PC-9 (cell line): ENCODE results near the gene GNL1. TPM values are rescaled to one million over a fixed set of nuclear protein-coding genes. Genes with fewer than 3 reads are reported as not detected.

Experiments
- BruUV-seq: library from RNA; stranded (reverse); fragments of 400-500 nt; replicated peaks from 2 replicates; lab custom pipeline; 2021; lab: Mats Ljungman, UMichigan
- CTCF ChIA-PET: fragments of 300-600 bp; sonication (Branson Sonifier 250); formaldehyde crosslinking; loops from one replicate; lab custom pipeline; 2022; ENCODE audit warnings: antibody characterized with exemption; lab: Charles Lee
- POLR2A ChIA-PET: fragments of 300-600 bp; sonication (Branson Sonifier 250); formaldehyde crosslinking; loops from one replicate; lab custom pipeline; 2022; ENCODE audit warnings: antibody characterized with exemption; ENCODE audit not compliant: unreplicated experiment; lab: Charles Lee
- DNase-seq, 2 experiments: peaks; one replicate each; pipeline versions ENCODE4 v3.0.0 to v3.0.0-alpha.2; 2015 to 2022; ENCODE audit warnings: mixed read lengths in 1 of 2
- H2AFZ ChIP-seq: fragments of 200-600 bp; sonication (generic); 2 replicates; pipeline ENCODE4 v1.8.1; 2017; ENCODE audit warnings: antibody characterized with exemption
- H3F3A ChIP-seq: fragments of 200-600 bp; sonication (generic); 2 replicates; pipeline ENCODE4 v1.8.1; 2017; ENCODE audit warnings: antibody characterized with exemption, mild to moderate bottlenecking, low read depth; ENCODE audit not compliant: insufficient read depth
- H3K27ac ChIP-seq: fragments of 200-600 bp; sonication (generic); 2 replicates; pipeline ENCODE4 v1.6.1; 2016; ENCODE audit warnings: mixed run types
- H3K27me3 ChIP-seq: fragments of 200-600 bp; sonication (generic); 2 replicates; pipeline ENCODE4 v1.6.1; 2016; ENCODE audit warnings: low read depth, mixed run types; ENCODE audit not compliant: insufficient read depth
- H3K36me3 ChIP-seq: fragments of 200-600 bp; sonication (generic); 2 replicates; pipeline ENCODE4 v1.6.1; 2016; ENCODE audit warnings: low read depth, mixed run types
- H3K4me1 ChIP-seq: fragments of 200-600 bp; sonication (generic); replicated peaks from 2 replicates; pipeline ENCODE4 v1.6.1; 2016; ENCODE audit warnings: mixed run types; ENCODE audit not compliant: insufficient read depth
- H3K4me2 ChIP-seq: fragments of 200-600 bp; sonication (generic); 2 replicates; pipeline ENCODE4 v1.6.1; 2017; ENCODE audit warnings: mixed run types
- H3K4me3 ChIP-seq: fragments of 200-600 bp; sonication (generic); 2 replicates; pipeline ENCODE4 v1.6.1; 2016; ENCODE audit warnings: mixed run types
- H3K79me2 ChIP-seq: fragments of 200-600 bp; sonication (generic); 2 replicates; pipeline ENCODE4 v1.6.1; 2017; ENCODE audit warnings: low read depth, mixed run types
- H3K9me2 ChIP-seq: fragments of 200-600 bp; sonication (generic); 2 replicates; pipeline ENCODE4 v1.8.1; 2017; ENCODE audit warnings: mild to moderate bottlenecking; ENCODE audit not compliant: insufficient read depth
- H3K9me3 ChIP-seq: fragments of 200-600 bp; sonication (generic); 2 replicates; pipeline ENCODE4 v1.8.1; 2016; ENCODE audit warnings: low read depth; ENCODE audit not compliant: insufficient read depth
- H4K20me1 ChIP-seq: fragments of 200-600 bp; sonication (generic); 2 replicates; pipeline ENCODE4 v1.8.1; 2017; ENCODE audit not compliant: insufficient read depth
- EZH2 ChIP-seq: fragments of 200-600 bp; sonication (generic); IDR thresholded peaks from 2 replicates; pipeline ENCODE4 v1.8.0; 2017; ENCODE audit warnings: antibody characterized with exemption, low read depth
- intact Hi-C: fragments of 100-400 bp; cut with micrococcal nuclease; formaldehyde crosslinking; loops from one replicate; pipeline ENCODE4 v1.10.0; 2022; ENCODE audit not compliant: unreplicated experiment
- total RNA-seq: library from RNA; stranded (reverse); gene quantifications from 2 replicates; pipeline ENCODE4 v1.2.3, GENCODE V29; 2021
- TF ChIP-seq, protein P1 (sequence below): fragments of 200-600 bp; sonication (generic); conservative IDR thresholded peaks from 2 replicates; pipeline ENCODE4 v1.6.1; 2017; ENCODE audit warnings: mixed run types, antibody characterized with exemption, mild to moderate bottlenecking, moderate library complexity

The GNL1 gene
- total RNA-seq, 1 experiment from 2014 or later, result 114 TPM

DNA sequence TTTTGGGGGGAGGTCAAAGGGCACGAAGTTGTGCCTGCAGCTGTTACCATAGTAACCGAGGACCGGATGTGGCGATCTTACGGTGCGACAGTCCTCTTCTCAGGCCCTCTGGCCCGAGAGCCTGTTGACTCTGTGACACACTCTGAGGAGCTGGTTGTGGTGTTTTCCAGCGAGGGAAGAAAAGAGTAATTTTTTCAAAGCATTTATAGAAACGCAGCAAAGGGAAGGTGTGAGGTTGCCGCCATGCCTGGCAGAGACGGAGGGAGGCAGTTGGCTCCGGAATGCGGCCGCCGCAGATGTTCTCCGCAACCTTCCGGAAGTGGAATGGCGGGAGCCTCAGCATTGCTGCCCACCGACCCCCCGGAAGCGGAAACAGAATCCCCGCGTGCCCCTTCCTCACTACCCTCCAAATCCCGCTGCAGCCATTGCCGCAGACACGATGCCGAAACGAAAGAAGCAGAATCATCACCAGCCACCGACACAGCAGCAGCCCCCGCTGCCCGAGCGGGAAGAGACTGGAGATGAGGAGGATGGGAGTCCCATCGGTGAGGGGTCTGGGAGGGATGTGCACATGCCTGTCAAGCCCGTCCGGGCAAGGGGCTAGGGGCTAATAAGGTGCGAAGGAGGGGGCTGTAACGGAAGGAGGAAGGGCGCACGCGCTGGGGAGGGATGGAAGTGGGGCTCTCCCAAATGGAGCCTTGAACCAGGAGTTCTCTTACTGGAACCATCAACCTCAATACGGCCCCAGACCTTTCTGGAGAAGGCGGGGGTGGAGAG, 805 bp upstream of the GNL1 start, which contains the start of gene PRR3:
Gene PRR3, plus strand, starts transcription at position 390 of the 777 bp plus-strand sequence. Its CDS starts 50 bp downstream, at position 440.
- TSS peak; percentile 55 for BruUV-seq
- ChIA-PET POLR2A (interaction anchor here (0.5 to 1.6 kb wide), 5 partner anchors 10 to 90 kb away, joined by 3 to 11 read pairs (median 4); partner anchors contain the start of genes ABCF1 and C6orf136), CTCF (interaction anchor here (1.0 kb wide), 1 partner anchor 9 kb away, joined by 3 read pairs; no protein-coding TSS in a partner anchor)
- Histone ChIP-seq H3K4me1 (peaks cover 17% of the 10 kb centered on the region), H3K4me3 (peak within 1 kb of the TSS; percentile 99), H3F3A (peaks cover 29% of the 10 kb centered on the region; the same call in 1 of the 2 replicates), H3K27ac (peak within 1 kb of the TSS; percentile 79), H3K9me3 (no peaks in the 10 kb centered on the region), H3K27me3 (no peaks in the 10 kb centered on the region), H3K9me2 (no peaks in the 10 kb centered on the region; the same call in 1 of the 2 replicates), H3K4me2 (peak within 1 kb of the TSS; percentile 94), H4K20me1 (peaks cover 17% of the 10 kb centered on the region), H3K79me2 (peaks cover 41% of the 10 kb centered on the region), H3K36me3 (peaks cover 43% of the 10 kb centered on the region), H2AFZ (peak within 1 kb of the TSS; percentile 94)
- intact Hi-C loops, result loop anchor here (1.0 kb wide), 4 partner anchors 14 to 163 kb away; partner anchors contain the start of genes ABCF1, MRPS18B, PPP1R10 and TUBB
- TF ChIP-seq EZH2, result no peak
- TF ChIP-seq, protein P1, sequence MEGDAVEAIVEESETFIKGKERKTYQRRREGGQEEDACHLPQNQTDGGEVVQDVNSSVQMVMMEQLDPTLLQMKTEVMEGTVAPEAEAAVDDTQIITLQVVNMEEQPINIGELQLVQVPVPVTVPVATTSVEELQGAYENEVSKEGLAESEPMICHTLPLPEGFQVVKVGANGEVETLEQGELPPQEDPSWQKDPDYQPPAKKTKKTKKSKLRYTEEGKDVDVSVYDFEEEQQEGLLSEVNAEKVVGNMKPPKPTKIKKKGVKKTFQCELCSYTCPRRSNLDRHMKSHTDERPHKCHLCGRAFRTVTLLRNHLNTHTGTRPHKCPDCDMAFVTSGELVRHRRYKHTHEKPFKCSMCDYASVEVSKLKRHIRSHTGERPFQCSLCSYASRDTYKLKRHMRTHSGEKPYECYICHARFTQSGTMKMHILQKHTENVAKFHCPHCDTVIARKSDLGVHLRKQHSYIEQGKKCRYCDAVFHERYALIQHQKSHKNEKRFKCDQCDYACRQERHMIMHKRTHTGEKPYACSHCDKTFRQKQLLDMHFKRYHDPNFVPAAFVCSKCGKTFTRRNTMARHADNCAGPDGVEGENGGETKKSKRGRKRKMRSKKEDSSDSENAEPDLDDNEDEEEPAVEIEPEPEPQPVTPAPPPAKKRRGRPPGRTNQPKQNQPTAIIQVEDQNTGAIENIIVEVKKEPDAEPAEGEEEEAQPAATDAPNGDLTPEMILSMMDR, result no peak
- DNase-seq, result peak; percentile 88 to 89

DNA sequence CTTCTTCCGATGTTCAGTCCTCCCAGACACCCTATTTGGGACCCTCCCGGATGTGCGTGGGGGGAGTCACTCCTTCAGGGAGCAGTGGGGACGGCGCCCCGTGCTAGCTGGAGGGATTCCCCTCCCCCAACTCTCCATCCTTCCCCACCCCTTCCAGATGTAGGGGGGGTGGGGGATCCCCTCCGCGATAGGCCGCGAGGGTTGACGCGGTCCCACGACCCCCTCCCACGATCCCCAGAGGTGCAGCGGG, 548 bp downstream of the GNL1 start:
- DNase-seq, result no peak
- TF ChIP-seq, protein P1, result no peak
- TF ChIP-seq EZH2, result no peak
- Histone ChIP-seq H3K4me1 (peaks cover 17% of the 10 kb centered on the region), H3K36me3 (peaks cover 32% of the 10 kb centered on the region), H2AFZ (peak overlapping the region; percentile 94), H3K27me3 (no peaks in the 10 kb centered on the region), H3K4me2 (peak overlapping the region; percentile 94), H3K79me2 (peaks cover 41% of the 10 kb centered on the region), H3K9me3 (no peaks in the 10 kb centered on the region), H3K9me2 (no peaks in the 10 kb centered on the region), H3K27ac (no peak overlapping the region), H3K4me3 (peak overlapping the region; percentile 99), H3F3A (peaks cover 29% of the 10 kb centered on the region; the same call in 1 of the 2 replicates), H4K20me1 (peaks cover 16% of the 10 kb centered on the region)
- BruUV-seq, result no TSS peak
- CTCF ChIA-PET, result interaction anchor here (0.5 kb wide), 1 partner anchor 44 kb away, joined by 3 read pairs; no protein-coding TSS in a partner anchor
- POLR2A ChIA-PET, result interaction anchor here (1.0 kb wide), 1 partner anchor 35 kb away, joined by 6 read pairs; no protein-coding TSS in a partner anchor
- intact Hi-C loops, result loop anchor here (1.0 kb wide), 4 partner anchors 16 to 165 kb away; partner anchors contain the start of genes ABCF1, MRPS18B, PPP1R10 and TUBB

DNA sequence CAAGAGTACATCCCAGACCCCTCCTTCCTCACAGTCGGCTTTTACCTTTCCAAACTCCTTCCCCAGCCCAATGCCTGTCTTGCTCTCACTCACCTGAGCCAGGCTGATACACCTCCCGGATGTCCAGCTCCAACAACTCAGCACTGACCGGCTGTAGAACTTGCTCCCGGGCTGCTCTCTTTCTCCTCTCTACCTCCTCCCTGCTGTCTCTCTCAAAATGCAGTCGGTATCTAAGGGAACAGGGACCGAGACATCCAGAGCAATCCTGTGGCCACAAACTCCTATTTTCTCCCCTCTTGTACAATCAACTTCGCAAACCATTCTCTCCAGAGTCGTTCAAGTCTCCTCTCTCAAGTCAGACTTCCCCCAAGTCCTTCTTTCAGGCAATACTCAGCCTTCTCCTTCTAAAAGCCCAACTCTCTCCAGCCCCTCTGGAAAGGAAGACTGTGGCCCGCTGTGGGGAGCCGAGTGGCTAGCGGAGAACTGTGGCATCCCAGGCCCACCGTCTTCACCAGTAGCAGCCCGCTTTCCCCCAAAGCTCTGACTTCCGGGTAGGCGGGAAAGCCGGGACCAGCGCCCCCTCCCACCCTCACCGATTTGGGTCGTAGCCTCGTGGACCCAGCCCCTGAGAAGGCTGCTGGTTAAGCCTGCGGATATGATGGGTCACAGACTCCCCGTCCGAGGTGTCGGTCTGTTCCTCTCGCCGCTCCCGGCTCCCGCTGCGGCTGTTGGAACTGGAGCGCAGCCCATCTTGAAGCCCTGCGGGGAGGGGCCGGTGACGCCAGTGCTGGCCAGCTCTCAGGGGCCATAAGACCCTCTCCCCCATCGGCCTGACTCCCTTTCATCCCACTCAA, 1.1 kb downstream of the GNL1 start:
- BruUV-seq, result no TSS peak
- Histone ChIP-seq H3K27ac (no peak overlapping the region), H3K36me3 (peaks cover 31% of the 10 kb centered on the region), H2AFZ (peak overlapping the region; percentile 94), H3K4me2 (peak overlapping the region; percentile 94), H3K4me1 (peaks cover 17% of the 10 kb centered on the region), H3F3A (peaks cover 24% of the 10 kb centered on the region; the same call in 1 of the 2 replicates), H3K9me2 (no peaks in the 10 kb centered on the region), H3K27me3 (no peaks in the 10 kb centered on the region), H3K4me3 (peak overlapping the region; percentile 99), H4K20me1 (peaks cover 13% of the 10 kb centered on the region), H3K9me3 (no peaks in the 10 kb centered on the region), H3K79me2 (peaks cover 41% of the 10 kb centered on the region)
- POLR2A ChIA-PET, result interaction anchor here (0.6 to 1.0 kb wide), 3 partner anchors 26 to 111 kb away, joined by 4 to 21 read pairs (median 6); no protein-coding TSS in a partner anchor
- intact Hi-C loops, result no loop called here
- CTCF ChIA-PET, result interaction anchor here (1.2 kb wide), 1 partner anchor 22 kb away, joined by 5 read pairs; no protein-coding TSS in a partner anchor
- TF ChIP-seq, protein P1, result no peak
- TF ChIP-seq EZH2, result no peak
- peak in 1 of 2 experiments; percentile 46 for DNase-seq
